ENCODE data around the gene HOXD12.

HOXD12 gene, protein sequence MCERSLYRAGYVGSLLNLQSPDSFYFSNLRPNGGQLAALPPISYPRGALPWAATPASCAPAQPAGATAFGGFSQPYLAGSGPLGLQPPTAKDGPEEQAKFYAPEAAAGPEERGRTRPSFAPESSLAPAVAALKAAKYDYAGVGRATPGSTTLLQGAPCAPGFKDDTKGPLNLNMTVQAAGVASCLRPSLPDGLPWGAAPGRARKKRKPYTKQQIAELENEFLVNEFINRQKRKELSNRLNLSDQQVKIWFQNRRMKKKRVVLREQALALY

GRCh38 chr2:176099728-176100546 is at the start of gene HOXD12:
Gene HOXD12 (plus strand): TSS chr2:176099795. CDS start chr2:176099802, 7 bp downstream.
- no peak for DNase-seq

DNA sequence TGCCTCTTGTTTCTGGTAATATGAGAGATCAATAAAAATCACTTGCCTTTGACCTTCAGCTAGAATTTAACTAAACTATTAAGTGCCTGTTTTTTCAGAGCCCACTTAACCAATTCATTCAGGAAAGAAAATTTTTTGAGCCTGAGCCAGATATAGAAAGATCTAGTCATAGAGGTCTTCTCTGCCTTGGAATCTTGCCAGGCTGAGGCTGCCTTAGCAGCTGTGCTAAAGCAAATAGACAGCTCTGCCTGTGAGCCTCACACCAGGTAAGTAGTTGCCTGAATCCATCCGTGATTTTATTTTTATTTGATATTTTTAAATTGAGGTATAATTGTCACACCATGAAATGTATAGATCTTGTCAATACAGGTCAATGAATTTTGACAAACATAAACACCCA is 43.2 kb upstream of the HOXD12 start:
- DNase-seq: peak; percentile 41

- no peak for DNase-seq
Measured at GRCh38 chr2:176063958-176064357, 35.6 kb upstream of the HOXD12 start.

DNA sequence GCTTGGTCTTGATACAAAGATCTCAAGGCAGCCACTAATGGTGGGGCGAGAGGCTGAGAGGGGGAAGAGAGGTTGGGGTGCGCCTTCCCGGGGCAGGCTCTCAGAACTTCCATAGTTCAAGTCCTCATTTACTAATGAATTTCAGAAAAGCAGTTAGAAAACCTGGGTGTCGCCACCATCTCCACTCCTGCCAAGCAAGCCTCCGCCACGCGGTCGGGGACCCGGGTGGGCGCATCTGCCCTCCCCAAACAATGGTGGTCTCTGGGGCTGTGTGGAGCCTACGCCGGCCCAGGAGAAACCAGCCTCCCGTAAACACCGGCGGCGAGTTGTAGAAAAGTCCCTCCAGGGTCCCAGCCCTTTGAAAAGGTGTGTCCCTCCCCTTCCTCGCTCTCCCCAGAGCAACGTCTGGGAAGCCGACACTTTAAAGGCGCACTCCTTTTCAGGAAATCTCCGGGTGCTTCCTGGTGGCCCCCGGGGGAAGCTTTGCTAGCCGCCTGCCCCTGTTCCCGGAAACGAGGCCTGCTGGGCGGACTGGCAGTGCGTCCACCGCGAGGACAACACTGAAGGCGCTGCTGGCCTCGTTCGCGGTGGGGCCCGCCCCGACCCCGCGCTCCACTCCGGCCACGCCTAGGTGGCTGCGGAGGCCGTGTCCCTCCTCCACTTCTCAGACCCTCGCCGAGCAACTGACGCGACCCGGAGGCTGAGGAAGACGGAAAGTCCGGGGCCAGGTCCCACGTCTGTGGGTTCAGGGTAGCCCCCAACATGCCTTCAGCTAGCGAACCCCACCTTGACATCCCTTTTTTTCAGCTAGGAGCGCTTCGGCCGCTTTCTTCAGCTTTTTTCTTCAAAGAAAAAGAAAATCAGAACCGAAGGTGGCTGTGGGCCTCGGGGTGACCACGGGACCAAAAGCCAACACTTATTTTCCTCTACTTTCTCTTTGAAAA is 32.7 kb upstream of the HOXD12 start:
- DNase-seq: no peak

DNA sequence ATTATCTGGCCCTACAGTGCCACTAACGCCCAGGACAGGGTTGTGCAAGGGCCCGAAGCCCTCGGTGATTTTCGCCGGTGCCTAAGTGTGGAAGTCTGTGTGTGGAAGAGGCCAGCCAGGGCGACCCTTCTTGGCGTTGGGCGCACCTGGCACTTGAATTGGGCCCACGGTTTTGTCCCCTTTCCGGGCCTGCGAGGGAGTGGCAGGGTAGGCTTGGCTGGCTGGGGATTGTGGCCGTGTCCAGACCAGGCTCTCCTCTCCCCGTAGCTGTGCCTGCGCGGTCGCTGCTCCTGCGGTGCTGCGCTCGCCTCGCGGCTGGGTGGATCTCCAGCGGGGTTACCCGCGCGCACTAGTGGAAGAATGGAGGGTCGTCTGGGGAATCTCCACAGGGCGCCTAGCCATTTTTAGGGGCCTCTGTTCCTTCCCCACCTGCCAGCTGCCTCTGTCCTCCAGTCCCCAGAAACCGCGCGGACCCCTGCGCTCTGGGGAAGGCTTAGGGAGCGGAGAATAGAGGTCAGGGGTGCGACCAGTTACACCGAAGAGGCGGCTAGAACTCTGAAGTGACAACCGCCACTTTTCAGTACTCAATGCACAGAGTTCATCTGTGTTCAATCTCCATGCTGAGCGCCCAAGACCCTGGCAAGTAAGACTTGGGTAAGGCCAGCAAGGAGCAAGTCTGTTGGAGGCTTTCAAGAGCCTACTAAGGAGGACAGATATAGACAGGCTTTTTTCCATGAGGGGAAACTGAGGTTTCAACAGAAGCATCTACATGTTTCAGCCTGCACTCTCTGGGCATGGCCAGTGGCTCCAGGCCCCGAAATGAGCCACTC is 31.8 kb upstream of the HOXD12 start:
- DNase-seq: no peak

DNA sequence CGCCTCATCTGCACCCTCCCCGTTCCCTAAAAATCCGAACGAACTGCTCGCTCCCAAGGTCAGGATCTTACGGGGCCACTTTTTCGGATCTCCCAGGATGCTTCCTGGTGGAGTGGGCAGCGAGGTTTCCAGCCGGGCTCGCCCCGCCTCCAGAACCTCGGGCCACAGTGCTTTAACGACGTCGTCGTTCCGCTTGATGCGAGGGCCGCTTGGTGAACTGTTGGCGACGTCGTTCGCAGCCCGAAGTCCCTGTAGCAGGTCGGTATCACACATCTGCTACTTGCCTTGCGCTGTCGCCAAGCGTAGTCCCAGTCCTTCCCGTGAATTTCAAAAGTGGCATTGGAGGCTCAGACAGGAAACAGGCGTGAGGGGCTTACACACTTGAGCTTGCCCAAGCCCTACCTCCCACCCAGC is 31.2 kb upstream of the HOXD12 start:
- DNase-seq: no peak

DNA sequence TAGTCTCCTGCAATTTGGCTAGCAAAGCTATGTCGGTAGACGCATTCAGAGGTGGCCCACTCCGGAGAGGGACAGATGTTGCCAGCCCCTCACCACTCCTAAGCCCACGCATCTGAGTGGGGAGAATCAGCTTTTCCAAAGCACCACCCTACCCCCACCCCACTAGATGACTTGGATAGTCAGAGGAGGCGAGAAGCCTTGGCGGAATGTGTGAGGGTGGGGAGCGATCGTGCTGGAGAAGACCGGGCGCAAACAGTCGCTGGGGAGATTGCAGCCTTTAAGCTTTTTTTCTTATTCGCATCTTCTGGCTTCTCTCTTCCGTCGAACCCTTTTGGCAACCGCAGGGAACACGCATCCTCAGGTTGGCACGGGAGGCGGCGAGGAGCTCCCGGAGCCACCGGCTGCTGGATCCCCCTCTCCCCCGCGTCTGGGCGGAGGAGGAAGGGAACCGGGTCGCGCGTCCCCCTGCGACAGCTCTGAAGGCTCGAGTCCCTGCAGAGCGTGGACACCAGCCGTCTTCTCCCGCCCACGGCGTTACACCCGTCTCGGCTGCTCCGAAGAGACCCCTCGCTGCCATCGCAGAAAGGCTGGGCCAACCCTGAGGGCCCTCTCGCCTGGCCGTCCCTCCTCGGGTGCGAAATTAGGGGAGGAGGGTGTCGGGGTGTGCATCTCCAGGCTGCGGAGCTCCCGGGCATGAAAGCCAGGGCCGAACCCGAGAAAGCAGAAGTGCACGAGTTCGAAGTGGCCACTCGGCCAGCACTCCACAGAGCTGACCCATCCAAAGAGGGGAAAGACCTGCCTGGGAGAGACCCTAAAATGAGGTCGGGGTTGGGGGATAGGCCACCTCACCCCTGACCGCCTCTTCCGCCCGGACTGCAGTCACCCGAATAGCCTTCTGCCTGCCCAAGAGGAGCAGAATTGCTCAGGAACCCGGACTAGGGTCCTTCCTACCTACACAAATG is 28.0 kb upstream of the HOXD12 start:
- no peak for DNase-seq

- no peak for DNase-seq
Measured at GRCh38 chr2:176072292-176072669, 27.3 kb upstream of the HOXD12 start.

DNA sequence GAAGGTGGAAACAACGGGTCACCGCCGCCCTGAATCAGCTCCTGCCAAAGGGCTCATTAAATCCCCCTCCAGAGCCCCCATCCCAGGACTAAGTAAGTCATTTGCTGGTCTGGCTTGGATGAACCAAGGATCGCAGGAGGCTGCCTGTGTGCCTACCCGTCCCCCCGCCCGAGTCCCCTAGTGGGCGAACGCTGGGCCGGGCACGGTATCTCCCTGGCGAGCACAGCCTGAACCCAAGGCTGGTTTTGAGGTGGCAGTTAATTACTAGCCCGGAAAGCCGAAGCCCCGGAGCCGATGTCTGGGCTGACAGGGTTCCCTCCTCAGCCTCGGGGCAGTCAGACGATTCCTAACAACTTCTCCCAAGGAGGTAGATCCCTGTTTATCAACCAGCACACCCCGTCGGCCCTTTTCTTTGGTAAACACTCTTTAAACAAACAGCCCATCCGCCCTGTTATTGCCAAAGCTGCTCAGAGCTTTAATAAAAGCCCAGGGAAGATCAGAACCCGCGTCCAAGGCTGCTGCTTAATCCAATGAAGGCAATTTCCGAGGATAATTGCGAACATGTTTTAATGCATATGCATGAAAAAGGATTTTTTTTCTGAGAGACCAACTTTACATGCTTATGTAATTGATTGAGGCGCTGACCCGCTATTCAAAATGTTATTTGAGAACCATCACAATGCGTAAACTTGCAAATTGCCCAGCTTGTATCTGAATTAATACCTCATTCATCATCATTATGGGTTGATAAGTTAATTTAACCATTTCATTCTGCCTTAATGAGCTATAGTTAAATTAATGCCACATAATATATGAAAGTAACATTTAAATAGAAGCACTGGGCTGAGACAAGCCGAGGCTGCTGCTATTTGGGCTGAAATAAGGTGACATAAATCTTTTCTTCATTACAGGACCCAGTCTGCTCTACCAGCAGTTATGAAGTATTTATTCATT is 26.4 kb upstream of the HOXD12 start:
- DNase-seq: no peak

DNA sequence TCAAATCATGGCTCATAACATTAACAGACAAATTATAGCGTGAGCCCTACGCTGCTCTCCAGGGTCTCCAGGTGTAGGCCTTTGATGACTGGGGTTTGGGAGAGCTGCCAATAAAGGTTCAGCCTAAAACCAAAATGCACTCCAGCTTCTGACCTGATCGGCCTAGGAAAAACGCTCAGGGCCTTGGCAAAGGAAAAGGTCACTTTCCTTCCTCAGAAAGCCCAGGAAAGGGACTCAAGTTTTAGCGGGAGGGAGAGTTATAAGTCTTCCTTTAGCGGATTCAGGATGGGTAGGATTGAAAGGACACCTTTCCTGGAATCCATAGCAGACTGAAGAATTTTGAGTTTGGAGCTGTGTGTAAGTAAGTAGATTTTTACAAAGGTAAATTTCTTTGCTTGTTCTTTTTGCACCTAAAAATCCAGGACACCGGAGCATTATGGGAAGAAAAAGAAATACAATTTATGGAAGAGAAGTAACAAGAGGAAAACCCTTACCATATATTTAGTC is 24.6 kb upstream of the HOXD12 start:
- DNase-seq: no peak

DNA sequence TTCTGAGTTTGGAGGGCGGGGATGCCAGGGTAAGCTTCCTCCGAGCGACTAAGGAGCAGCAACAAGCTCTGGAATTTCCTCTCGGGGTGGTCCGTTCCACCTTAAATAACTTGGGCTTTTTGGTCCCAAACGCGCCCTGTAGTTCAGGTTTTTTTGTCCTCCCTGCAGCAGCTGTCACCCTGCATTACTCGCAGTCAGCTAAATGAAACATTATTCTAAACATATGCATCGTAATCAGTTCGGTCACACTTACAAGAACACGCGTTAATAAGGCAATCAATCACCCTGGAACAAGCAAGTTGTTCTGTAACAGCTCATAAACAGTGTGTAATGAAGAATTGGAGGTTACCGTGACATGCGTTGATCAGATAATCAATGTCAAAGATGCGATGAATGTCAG is 24.1 kb upstream of the HOXD12 start:
- no peak for DNase-seq

- DNase-seq: no peak
Measured at GRCh38 chr2:176076063-176076462, 23.5 kb upstream of the HOXD12 start.

- no peak for DNase-seq
Measured at GRCh38 chr2:176076796-176077195, 22.8 kb upstream of the HOXD12 start.

- no peak for DNase-seq
Measured at GRCh38 chr2:176078541-176079284, 20.9 kb upstream of the HOXD12 start.

DNA sequence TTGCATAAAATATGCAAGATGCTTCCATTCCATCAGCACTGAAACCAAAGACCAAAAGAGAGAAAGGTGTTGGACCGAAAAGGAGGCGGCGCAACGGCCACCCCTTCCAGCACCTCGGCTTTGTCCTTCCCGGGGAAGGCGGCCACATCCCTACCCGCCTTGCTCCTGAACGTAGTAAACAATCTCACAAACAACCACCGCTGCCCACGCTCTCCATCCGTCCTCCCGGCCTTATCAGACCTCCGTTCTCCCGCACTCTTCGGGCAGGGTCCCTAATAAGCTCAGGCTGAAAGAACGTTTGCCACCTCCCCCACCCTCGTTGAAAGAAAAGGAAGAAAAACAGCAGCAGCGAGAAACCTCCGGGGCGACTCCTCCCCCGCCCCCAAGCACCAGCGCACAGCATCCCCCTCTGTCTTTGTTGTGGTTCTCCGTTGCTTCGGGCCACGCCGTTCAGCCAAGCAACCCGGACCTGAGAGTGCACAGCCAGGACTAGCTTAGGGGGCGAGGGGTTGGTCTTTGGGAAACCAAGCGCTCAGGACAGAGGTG is 20.2 kb upstream of the HOXD12 start:
- DNase-seq: no peak

- DNase-seq: no peak
Measured at GRCh38 chr2:176079831-176080539, 19.6 kb upstream of the HOXD12 start.

DNA sequence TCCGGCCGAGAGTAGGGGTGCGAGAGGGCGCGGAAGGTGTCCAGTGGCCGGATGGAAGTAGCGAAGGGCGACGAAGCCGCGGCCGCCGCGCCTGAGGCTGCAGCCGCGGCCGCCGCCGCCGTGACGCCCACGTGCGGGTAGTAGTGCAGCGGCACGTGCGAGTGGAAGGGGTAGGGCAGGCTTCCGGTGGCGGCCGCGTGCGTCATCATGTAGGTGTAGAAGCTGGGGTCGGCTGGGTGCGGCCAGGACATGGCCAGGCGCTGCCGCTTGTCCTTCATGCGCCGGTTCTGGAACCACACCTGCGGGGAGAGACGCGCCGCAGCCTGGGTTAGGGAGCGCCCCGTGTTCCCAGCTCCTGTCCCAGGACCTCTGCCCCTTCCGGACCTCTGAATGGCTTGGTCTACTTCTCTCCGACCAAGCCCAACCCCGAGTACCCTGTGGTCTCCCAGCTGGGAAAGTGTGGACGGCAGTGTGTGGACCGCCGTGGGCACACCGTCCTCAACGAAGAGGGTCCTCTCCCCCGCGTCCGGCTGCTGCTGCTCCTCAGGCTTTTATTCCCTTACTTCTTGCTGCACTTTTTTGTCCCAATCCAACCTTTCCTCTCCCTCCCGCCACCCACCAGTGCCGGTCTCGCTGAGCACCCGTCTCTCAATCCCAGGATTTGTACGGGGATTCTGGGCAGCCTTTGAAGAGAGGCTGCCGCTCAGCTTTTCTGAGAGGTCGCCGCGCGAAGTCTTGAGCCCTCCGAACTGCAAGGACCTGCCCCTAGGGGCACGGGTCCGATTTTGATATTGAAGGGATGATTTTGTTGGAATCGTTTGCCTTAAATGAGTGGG is 18.8 kb upstream of the HOXD12 start:
- no peak for DNase-seq

Measured in RPMI8226 (cell line).